GM19351 (cell line): ENCODE data around the gene DCAF10.
A peak's percentile ranks its signal among the peaks of the same experiment; 100 is the strongest.
"Not testable (repeated sequence)": the region's sequence is repeated elsewhere in the genome, so short reads cannot be mapped to it uniquely, and the experiment has no call there.

Source experiments
- ATAC-seq: cut with Tn5 transposase; IDR thresholded peaks from one replicate; pipeline ENCODE4 v1.9.1; 2021; ENCODE audit warnings: mild to moderate bottlenecking, moderate library complexity; ENCODE audit not compliant: unreplicated experiment

The DCAF10 gene

GRCh38 chr9:37790096-37790495 lies 10.5 kb upstream of the DCAF10 start:
- ATAC-seq = no peak

- no peak for ATAC-seq
Measured at GRCh38 chr9:37792122-37792521, 8.5 kb upstream of the DCAF10 start.

GRCh38 chr9:37796232-37796631 lies 4.4 kb upstream of the DCAF10 start:
- ATAC-seq = no peak

GRCh38 chr9:37798677-37799076 lies 1.9 kb upstream of the DCAF10 start:
- ATAC-seq = no peak

GRCh38 chr9:37801287-37801850 lies 772 bp downstream of the DCAF10 start:
- ATAC-seq = peak; percentile 40

- ATAC-seq = no peak
Measured at GRCh38 chr9:37801959-37802711, 1.5 kb downstream of the DCAF10 start.

DNA sequence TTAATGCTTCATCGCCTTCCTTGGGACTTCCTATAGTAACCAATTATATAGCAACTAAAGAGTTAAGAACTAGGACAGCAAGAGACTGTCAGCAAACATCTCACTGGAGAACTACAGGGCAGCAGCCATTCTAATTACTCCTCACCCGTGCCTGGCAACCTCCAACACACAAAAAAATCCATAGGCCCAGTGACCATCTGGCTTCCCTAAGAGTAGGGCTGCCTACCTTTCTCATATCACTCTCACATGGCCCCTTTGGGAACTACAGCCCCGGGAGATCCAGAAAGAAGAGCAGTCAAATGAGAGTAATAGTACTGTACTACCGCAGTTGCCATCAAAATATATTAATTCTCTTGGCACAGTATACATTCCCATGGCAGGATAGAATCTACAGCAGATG lies 5.7 kb downstream of the DCAF10 start:
- no peak for ATAC-seq

DNA sequence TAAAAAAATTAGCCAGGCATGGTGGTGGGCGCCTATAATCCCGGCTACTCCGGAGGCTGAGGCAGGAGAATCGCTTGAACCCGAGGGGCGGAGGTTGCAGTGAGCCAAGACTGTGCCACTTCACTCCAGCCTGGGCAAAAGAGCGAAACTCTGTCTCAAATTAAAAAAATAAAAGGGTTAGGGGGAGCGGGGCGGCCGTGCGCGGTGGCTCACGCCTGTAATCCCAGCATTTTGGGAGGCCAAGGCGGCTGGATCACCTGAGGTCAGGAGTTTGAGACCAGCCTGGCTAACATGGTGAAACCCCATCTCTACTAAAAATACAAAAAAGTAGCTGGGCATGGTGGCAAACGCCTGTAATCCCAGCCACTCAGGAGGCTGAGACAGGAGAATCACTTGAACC lies 9.1 kb downstream of the DCAF10 start:
- ATAC-seq = not testable (repeated sequence)

GRCh38 chr9:37811906-37812476 lies 11.4 kb downstream of the DCAF10 start:
- no peak for ATAC-seq

DNA sequence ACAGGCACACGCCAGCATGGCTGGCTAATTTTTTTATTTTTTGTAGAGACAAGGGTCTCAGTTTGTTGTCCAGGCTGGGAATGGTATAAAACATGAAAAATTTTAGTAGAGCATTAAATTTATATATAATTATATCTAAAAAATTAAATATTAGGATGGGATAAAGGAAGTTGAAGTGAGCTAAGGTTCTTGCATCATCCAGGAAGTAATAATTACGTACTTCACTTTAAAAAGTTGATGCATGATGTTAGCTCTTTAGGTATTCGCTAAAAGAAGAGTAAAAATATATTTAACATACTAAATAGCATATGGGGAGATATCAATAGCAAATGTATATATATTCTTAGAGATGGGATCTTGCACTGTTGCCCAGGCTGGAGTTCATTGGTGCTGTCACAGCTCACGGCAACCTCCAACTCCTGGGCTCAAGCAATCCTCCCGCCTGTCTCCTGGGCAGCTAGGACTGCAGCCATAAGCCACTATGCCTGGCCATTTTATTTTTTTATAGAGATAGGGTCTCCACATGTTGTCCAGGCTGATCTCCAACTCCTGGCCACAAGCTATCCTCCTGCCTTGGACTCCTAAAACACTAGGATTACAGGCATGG lies 12.3 kb downstream of the DCAF10 start:
- no peak for ATAC-seq

- no peak for ATAC-seq
Measured at GRCh38 chr9:37818849-37819248, 18.3 kb downstream of the DCAF10 start.

GRCh38 chr9:37820142-37820541 lies 19.5 kb downstream of the DCAF10 start:
- peak; percentile 62 for ATAC-seq

DNA sequence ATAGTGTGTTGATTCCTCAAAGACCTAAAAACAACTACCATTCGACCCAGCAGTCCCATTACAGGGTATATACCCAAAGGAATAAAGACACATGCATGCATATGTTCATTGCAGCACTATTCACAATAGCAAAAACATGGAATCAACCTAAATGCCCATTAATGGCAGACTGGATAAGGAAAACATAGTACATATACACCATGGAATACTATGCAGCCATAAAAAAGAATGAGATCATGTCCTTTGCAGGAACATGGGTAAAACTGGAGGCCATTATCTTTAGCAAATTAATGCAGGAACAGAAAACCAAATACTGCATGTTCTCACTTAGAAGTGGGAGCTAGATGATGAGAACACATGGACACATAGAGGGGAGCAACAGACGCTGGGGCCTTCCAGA lies 24.6 kb downstream of the DCAF10 start:
- ATAC-seq = not testable (repeated sequence)

DNA sequence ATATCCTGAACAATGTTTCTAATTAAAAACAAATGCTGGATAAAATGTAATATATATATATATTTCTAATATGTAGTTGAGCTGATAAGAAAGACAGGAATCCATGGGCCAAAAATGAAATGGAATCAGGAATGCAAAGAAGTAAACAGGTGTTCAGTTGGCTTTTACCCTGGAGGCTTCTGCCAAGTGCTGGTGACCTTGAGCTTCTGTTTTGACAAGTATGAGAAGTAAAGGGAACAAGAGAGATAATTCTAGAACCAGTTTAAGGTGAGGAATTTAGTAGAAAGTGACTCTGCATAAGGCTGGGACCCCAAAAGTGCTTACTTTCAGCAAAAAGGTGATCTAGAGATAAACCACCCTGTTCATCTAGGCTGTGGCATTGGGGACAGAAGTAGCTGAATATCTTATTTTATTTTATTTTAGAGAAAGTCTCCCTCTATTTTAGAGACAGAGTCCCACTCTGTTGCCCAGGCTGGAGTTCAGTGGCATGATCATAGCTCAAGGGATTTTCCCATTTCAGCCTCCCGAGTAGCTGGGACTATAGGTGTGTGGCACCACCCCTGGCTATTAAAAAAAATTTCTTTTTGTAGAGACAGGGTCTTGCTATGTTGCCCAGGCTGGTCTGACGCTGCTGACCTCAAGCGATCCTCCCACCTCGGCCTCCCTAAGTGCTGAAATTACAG lies 27.0 kb downstream of the DCAF10 start:
- no peak for ATAC-seq

GRCh38 chr9:37835821-37836220 lies 35.2 kb downstream of the DCAF10 start:
- ATAC-seq = no peak

DNA sequence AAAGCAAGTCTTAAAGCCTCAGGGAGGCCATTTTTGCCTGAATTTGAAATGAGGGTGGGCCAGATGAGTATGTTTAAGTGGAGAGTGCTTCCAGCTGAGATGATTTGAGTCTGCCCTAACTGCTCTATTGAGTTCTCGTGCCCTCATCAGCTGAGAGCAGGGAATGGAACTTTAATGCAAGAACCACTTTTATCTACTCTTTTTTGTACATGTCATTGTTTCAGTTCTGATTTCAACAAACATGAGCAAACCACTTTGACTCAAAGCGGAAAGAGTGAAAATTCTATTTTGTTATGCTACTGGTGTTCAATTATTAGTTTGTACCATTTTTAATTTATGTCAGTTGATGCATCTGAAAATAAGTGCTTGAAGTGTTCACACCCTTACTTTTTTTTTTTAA lies 35.8 kb downstream of the DCAF10 start:
- ATAC-seq = peak; percentile 92

GRCh38 chr9:37839496-37840461 lies 39.2 kb downstream of the DCAF10 start:
- no peak for ATAC-seq

DNA sequence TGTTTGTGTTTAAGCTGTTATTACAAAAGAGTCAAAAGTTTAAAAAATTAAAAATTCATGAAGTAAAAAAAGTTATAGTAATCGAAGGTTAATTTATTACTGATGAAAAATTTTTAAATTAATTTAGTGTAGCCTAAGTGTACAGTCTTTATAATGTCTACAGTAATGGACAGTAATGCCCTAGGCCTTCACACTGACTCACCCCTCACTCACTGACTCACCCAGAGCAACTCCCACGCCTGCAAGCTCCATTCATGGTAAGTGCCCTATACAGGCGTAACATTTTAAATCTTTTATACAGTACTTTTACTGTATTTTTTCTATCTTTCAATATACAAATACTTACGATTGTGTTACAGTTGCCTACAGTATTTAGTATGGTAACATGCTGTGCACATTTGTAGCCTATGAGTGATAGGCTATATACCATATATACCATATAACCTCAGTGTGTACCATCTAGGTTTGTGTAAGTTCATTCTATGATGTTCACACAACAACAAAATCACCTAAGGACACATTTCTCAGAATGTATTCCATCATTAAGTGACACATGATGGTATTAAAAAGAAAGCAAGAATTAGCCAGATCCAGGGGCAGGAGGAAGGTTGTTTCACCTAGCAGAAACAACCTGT lies 40.1 kb downstream of the DCAF10 start:
- ATAC-seq = no peak

DNA sequence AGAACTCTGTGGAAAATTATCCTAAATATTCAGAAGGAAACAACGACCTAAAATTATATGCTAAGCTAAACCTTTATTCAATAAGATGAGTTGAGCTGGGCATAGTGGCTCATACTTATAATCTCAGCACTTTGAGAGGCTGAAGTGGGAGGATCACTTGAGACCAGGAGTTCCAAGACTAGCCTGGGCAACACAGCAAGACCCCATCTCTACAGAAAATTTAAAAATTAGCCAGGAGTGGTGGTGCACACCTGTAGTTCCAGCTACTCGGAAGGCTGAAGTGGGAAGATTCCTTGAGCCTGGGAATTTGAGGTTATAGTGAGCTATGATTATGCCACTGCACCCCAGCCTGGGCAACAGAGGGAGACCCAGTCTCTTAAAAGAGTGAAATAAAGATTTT lies 51.6 kb downstream of the DCAF10 start:
- no peak for ATAC-seq

GRCh38 chr9:37856551-37856950 lies 56.0 kb downstream of the DCAF10 start:
- no peak for ATAC-seq
